K562 (cell line): Measurements from ENCODE around the gene EIF4E1B. TPM values are rescaled to one million over a fixed set of nuclear protein-coding genes. Genes with fewer than 3 reads are reported as not detected.

Source experiments
- BACH1 ChIP-seq: fragments of 200-800 bp; sonication (Bioruptor generic); IDR thresholded peaks from 2 replicates; pipeline ENCODE4 v1.6.1; 2016; ENCODE audit warnings: missing genetic modification characterization, missing compliant biosample characterization
- DNMT1 ChIP-seq: fragments of 450-650 bp; IDR thresholded peaks from 2 replicates; pipeline ENCODE4 v1.6.1; 2016; ENCODE audit warnings: antibody characterized with exemption, mild to moderate bottlenecking
- FOXM1 ChIP-seq, 2 experiments: fragments of 450-650 bp in 1 of 2; sonication (generic) in 1 of 2; formaldehyde crosslinking in 1 of 2; IDR thresholded peaks; 2 replicates each; pipeline versions ENCODE4 v1.6.1 to v1.9.0; 2017 to 2022; ENCODE audit warnings: low read depth in 2 of 2, mild to moderate bottlenecking in 2 of 2, missing genetic modification reagents in 1 of 2, moderate library complexity in 1 of 2
- GABPA ChIP-seq: fragments of 200-800 bp; sonication (Bioruptor generic); conservative IDR thresholded peaks from 2 replicates; pipeline ENCODE4 v1.6.1; 2016; ENCODE audit warnings: low read depth, missing genetic modification characterization, missing compliant biosample characterization
- GTF2E2 ChIP-seq: fragments of 200-800 bp; sonication (Bioruptor generic); IDR thresholded peaks from 2 replicates; pipeline ENCODE4 v1.6.1; 2016; ENCODE audit warnings: missing genetic modification characterization, missing compliant biosample characterization
- IRF2 ChIP-seq: sonication (generic); formaldehyde crosslinking; IDR thresholded peaks from 2 replicates; pipeline ENCODE4 v1.8.1; 2022; ENCODE audit warnings: mild to moderate bottlenecking, missing genetic modification reagents
- JUND ChIP-seq, 2 experiments: IDR thresholded peaks; 2 replicates in 1 of 2; 3 replicates in 1 of 2; pipeline ENCODE4 v1.6.1; 2011; ENCODE audit warnings: borderline replicate concordance in 2 of 2, low read depth in 2 of 2, low read length in 2 of 2, improper control_type of control experiment in 1 of 2, missing biosample characterization in 1 of 2, missing genetic modification characterization in 1 of 2, missing genetic modification reagents in 1 of 2
- L3MBTL2 ChIP-seq: fragments of 450-650 bp; IDR thresholded peaks from 2 replicates; pipeline ENCODE4 v1.6.1; 2016; ENCODE audit warnings: mild to moderate bottlenecking, moderate library complexity
- SREBF2 ChIP-seq: sonication (generic); formaldehyde crosslinking; IDR thresholded peaks from 2 replicates; pipeline ENCODE4 v1.4.0; 2020; ENCODE audit warnings: mild to moderate bottlenecking, missing genetic modification reagents
- TCF7 ChIP-seq: sonication (generic); IDR thresholded peaks from 2 replicates; pipeline ENCODE4 v1.6.1; 2016; ENCODE audit warnings: antibody characterized with exemption, borderline replicate concordance
- ZNF263 ChIP-seq: sonication (generic); formaldehyde crosslinking; IDR thresholded peaks from 2 replicates; pipeline ENCODE4 v1.8.0; 2022; ENCODE audit warnings: mild to moderate bottlenecking, missing genetic modification reagents, borderline replicate concordance
- ZNF518B ChIP-seq: fragments of 250-450 bp; sonication (Bioruptor Pico); IDR thresholded peaks from 2 replicates; pipeline ENCODE4 v1.5.0; 2021; ENCODE audit warnings: mild to moderate bottlenecking, moderate library complexity
- ZNF780A ChIP-seq: fragments of 250-450 bp; sonication (Bioruptor Pico); IDR thresholded peaks from 2 replicates; pipeline ENCODE4 v1.5.0; 2021; ENCODE audit warnings: mild to moderate bottlenecking
- ZNF830 ChIP-seq: fragments of 250-450 bp; sonication (Bioruptor Pico); IDR thresholded peaks from 2 replicates; pipeline ENCODE4 v1.5.0; 2021; ENCODE audit warnings: mild to moderate bottlenecking
- polyA plus RNA-seq, 8 experiments: library from polyadenylated mRNA; depleted of rRNA in 4 of 8; stranded (reverse) in 5 of 8; unstranded in 3 of 8; fragments of >200 nt; fragmentation: Nextera tagmentation in 2 of 8; fragmentation: Illumina TruSeq in 1 of 8; extraction: Ambion mirVana in 2 of 8; extraction: Trizol in 1 of 8; gene quantifications; 2 replicates each; pipeline versions ENCODE4 v1.2.1 to v1.2.3, GENCODE V29; 2011 to 2014; ENCODE audit warnings: inconsistent platforms in 1 of 8, missing spikeins in 1 of 8
- total RNA-seq, 7 experiments: library from RNA; depleted of rRNA in 6 of 7; stranded (reverse); fragments of >200 nt in 6 of 7; fragmentation: Illumina TruSeq in 2 of 7; extraction: Trizol in 2 of 7; gene quantifications; 2 replicates each; pipeline versions ENCODE4 v1.2.1 to v1.2.3, GENCODE V29; 2011 to 2021; ENCODE audit warnings: low replicate concordance in 1 of 7
- TF ChIP-seq, protein P1 (sequence below), 2 experiments: fragments of 450-650 bp; conservative IDR thresholded peaks; 2 replicates each; pipeline ENCODE4 v1.6.1; 2017; ENCODE audit warnings: mild to moderate bottlenecking in 2 of 2, moderate library complexity in 2 of 2
- TF ChIP-seq, protein P2 (sequence below): sonication (generic); formaldehyde crosslinking; IDR thresholded peaks from 2 replicates; pipeline ENCODE4 v1.8.1; 2023; ENCODE audit warnings: missing genetic modification reagents, mild to moderate bottlenecking, borderline replicate concordance

Gene EIF4E1B
- total and polyA plus RNA-seq, 9 of the 15 experiments (the other 6 are each of a cell fraction or from before 2014, with no cell fraction given): not detected

GRCh38 chr5:176675676-176676360, 45.3 kb downstream of the EIF4E1B start (continued):
- TF ChIP-seq, protein P1, sequence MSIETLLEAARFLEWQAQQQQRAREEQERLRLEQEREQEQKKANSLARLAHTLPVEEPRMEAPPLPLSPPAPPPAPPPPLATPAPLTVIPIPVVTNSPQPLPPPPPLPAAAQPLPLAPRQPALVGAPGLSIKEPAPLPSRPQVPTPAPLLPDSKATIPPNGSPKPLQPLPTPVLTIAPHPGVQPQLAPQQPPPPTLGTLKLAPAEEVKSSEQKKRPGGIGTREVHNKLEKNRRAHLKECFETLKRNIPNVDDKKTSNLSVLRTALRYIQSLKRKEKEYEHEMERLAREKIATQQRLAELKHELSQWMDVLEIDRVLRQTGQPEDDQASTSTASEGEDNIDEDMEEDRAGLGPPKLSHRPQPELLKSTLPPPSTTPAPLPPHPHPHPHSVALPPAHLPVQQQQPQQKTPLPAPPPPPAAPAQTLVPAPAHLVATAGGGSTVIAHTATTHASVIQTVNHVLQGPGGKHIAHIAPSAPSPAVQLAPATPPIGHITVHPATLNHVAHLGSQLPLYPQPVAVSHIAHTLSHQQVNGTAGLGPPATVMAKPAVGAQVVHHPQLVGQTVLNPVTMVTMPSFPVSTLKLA (conservative IDR thresholded peaks at IDR 0.05): peak in 1 of 2 experiments; percentile 30; a peak in 2 of 4 replicates
- TF ChIP-seq GABPA (tag) (no peak), ZNF518B (CRISPR knock-in tag) (no peak), ZNF830 (CRISPR knock-in tag) (no peak), FOXM1 (IDR thresholded peaks at IDR 0.05; ENCODE audit: low read depth) (no peak), FOXM1 (CRISPR knock-in tag; IDR thresholded peaks at IDR 0.05; ENCODE audit: low read depth) (no peak), ZNF263 (CRISPR knock-in tag) (peak; percentile 24; the same call in 1 of the 2 replicates), ZNF780A (no peak), GTF2E2 (tag) (no peak), IRF2 (no peak), L3MBTL2 (peak; percentile 94), JUND (IDR thresholded peaks at IDR 0.05; ENCODE audit: borderline replicate concordance, low read depth, low read length) (peak; percentile 33; the same call in 1 of the 2 replicates), JUND (tag; IDR thresholded peaks at IDR 0.05; ENCODE audit: borderline replicate concordance, low read depth, low read length) (no peak; the same call in 2 of the 3 replicates), TCF7 (peak; percentile 73; the same call in 1 of the 2 replicates), SREBF2 (CRISPR knock-in tag) (no peak), DNMT1 (no peak), BACH1 (tag) (0 out of 2 replicates have a peak, but pooled peaks have one; percentile 15)
- TF ChIP-seq, protein P2, sequence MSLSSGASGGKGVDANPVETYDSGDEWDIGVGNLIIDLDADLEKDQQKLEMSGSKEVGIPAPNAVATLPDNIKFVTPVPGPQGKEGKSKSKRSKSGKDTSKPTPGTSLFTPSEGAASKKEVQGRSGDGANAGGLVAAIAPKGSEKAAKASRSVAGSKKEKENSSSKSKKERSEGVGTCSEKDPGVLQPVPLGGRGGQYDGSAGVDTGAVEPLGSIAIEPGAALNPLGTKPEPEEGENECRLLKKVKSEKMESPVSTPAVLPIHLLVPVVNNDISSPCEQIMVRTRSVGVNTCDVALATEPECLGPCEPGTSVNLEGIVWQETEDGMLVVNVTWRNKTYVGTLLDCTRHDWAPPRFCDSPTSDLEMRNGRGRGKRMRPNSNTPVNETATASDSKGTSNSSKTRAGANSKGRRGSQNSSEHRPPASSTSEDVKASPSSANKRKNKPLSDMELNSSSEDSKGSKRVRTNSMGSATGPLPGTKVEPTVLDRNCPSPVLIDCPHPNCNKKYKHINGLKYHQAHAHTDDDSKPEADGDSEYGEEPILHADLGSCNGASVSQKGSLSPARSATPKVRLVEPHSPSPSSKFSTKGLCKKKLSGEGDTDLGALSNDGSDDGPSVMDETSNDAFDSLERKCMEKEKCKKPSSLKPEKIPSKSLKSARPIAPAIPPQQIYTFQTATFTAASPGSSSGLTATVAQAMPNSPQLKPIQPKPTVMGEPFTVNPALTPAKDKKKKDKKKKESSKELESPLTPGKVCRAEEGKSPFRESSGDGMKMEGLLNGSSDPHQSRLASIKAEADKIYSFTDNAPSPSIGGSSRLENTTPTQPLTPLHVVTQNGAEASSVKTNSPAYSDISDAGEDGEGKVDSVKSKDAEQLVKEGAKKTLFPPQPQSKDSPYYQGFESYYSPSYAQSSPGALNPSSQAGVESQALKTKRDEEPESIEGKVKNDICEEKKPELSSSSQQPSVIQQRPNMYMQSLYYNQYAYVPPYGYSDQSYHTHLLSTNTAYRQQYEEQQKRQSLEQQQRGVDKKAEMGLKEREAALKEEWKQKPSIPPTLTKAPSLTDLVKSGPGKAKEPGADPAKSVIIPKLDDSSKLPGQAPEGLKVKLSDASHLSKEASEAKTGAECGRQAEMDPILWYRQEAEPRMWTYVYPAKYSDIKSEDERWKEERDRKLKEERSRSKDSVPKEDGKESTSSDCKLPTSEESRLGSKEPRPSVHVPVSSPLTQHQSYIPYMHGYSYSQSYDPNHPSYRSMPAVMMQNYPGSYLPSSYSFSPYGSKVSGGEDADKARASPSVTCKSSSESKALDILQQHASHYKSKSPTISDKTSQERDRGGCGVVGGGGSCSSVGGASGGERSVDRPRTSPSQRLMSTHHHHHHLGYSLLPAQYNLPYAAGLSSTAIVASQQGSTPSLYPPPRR (CRISPR knock-in tag): no peak
